MM.1S (cell line): ENCODE measurements around the gene TMEM38B.

Experiments used
- CTCF ChIP-seq: fragments of 300-600 bp; sonication (generic); IDR thresholded peaks from 2 replicates; pipeline ENCODE4 v1.5.1; 2016; ENCODE audit warnings: antibody characterized with exemption, low read length, mixed read lengths
- EZH2phosphoT487 ChIP-seq: fragments of 300-600 bp; sonication (generic); IDR thresholded peaks from 2 replicates; pipeline ENCODE4 v1.6.1; 2018; ENCODE audit warnings: antibody characterized with exemption, low read length

GRCh38 chr9:105712773-105713172 is 18.4 kb downstream of the TMEM38B start:
- TF ChIP-seq CTCF = no peak
- no peak for TF ChIP-seq EZH2phosphoT487
